GM21515 (cell line): ENCODE results near the gene NIT2.

ENCODE experiments used
- ATAC-seq: cut with Tn5 transposase; IDR thresholded peaks from one replicate; pipeline ENCODE4 v1.9.1; 2021; ENCODE audit not compliant: unreplicated experiment

Gene NIT2

DNA sequence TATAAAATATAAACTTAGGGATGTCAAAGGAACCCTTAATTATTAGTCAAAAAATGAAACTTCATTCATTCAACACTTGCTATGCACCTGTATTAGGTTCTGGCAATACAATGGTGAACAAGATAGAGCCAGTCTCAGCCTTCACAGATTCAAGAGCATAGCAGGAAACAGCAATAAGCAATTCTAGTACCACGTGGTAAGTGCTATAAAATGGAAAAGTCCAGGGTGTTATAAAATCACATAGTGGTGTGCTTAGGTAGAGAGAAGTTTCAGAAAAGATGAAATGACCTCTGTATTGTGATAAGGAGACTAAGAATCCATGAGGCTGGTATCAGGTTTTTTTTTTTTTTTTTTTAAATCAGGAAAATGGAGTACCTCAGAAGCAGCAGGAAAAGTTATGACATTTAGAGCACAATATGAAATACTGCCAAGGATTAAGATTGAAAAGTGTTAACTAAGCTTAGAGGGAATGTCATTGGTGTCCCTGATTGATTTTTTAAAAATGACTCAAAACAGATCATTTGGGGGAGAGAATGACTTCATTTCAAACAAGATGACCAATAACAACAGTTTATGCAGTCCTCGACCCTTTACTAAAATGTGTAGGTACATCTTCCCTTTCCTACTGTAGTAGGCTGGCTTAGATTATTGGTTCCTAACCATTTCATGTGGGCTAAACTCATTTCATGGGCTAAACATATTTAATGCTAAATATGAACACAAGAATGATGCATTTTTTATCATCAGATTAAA is 61.3 kb downstream of the NIT2 start:
- ATAC-seq, result no peak

GRCh38 chr3:100396967-100397366 is 62.4 kb downstream of the NIT2 start:
- ATAC-seq, result no peak

DNA sequence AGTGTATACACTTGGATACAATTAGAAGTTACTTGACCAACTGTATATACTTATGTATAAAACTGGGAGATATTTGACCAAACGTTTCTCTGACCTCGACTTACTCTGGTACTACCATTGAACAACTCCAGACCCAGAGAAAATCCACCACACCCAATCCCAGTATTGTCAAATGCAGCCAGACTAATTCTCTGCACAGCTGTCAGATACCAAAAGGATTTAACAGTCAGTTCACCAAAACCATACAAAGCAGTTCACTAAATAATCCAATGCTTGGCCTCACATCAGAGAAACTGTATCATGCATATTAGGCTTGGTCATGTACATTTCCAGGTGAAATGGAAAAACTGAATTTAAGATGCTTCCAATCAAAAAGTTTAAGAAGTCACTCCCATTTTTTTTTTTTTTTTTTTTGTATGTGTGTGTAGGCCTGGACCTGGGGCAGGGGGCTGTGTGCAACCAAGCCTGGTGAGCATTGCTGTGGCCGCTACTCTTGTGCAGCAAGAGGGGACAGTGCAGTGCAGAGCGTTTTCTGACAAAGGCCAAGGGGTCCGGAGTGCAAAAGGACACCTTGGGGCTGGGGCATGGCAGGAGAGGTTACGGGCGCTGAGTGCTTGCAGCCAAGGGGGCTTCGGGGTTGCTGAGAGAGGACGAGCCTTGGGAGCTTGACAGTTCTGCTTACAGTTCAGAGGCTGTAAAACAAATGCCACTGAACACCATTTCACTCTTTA is 64.9 kb downstream of the NIT2 start:
- no peak for ATAC-seq

GRCh38 chr3:100400419-100400779 is 65.8 kb downstream of the NIT2 start:
- peak; percentile 3 for ATAC-seq

GRCh38 chr3:100400780-100401673 is 66.5 kb downstream of the NIT2 start, which contains the start of the genes LNP1 and TOMM70:
Gene LNP1 (plus strand): TSS chr3:100401539. CDS start chr3:100429730, 28,191 bp downstream.
Gene TOMM70 (minus strand): TSS chr3:100401089. CDS start chr3:100400949, 140 bp downstream.
- peak; percentile 91 for ATAC-seq

DNA sequence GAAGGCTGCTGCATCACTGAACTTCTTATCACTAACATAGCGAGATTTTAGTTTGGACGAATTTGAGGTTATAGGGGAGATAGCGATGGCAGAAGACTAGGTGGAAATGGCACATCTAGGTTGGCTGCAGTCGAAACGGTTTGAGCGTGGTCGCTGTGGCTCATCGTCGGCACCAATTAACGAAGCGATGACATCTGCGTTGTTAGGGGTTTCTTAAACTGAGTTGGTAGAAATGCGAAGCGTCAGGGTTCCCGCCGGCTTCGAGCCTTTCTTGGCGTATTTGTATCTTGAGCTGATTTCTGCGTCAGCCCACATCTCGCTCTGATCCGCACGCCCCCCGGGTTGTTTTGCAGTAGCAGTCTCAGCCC is 67.1 kb downstream of the NIT2 start:
- peak; percentile 16 for ATAC-seq

DNA sequence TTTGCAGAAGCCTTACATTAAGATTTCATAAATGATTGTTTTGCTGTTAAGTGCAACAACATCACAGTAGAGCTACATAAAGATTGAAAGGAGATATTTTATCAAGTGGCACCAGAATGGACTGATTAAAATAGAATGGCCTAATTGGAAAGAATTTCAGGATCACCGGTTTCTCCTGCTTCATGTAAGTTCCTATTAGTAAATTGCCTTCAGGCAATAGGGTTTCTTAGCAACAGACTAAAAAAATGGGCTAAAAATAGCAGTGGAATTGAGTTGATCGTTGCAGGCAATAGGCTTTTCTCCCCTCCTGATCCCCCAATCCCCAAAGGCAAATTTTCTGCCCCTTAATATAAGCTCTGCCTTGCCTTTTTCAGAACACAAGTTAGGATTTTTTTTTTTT is 67.7 kb downstream of the NIT2 start:
- no peak for ATAC-seq

DNA sequence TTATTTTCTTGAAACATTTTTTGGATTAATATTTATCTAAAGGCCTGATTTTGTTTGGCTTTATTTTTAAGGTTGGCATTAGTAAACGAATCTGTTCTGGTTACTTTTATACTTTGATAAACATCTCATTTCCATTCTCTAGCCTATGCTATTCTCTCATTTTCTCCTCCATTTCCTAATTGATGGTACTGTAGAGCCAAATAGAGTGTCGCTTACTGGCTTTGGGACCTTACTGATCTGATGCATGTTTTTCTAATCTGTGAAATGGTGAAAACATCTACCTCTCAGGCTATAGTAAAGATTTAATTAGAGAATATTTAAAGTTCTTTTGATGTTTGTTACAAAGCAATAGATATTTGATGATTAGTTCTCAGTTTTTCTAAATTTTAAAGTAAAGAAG is 68.3 kb downstream of the NIT2 start:
- no peak for ATAC-seq

- no peak for ATAC-seq
Observed at GRCh38 chr3:100403362-100404249, 69.0 kb downstream of the NIT2 start.

- no peak for ATAC-seq
Observed at GRCh38 chr3:100404250-100404548, 69.6 kb downstream of the NIT2 start.

GRCh38 chr3:100407164-100407563 is 72.6 kb downstream of the NIT2 start:
- no peak for ATAC-seq

GRCh38 chr3:100407977-100408532 is 73.5 kb downstream of the NIT2 start:
- ATAC-seq, result no peak
